Measurements from ENCODE around the gene KCNJ6.

KCNJ6 gene

DNA sequence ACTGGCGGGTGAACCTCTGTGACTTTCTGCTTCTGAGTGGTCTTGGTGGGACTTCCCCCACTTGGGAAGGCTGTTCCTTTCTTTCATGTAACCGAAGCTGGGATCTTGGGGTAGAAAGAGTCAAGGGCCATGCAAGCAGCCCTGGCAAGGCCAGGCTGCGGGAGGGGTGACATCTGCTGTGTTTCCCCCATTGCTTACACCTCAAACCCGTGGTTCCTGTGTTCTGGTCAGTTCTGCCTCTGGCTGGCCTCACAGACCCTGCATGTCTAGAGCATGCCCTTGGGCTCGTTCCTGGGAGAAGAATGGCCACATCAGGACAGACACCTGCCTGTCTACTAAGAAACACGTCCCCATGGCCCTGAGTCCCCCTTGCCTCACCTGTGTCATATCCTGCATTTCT is 341.9 kb downstream of the KCNJ6 start:
- DNase-seq (ENCODE audit: low read depth, low spot score): no peak

DNA sequence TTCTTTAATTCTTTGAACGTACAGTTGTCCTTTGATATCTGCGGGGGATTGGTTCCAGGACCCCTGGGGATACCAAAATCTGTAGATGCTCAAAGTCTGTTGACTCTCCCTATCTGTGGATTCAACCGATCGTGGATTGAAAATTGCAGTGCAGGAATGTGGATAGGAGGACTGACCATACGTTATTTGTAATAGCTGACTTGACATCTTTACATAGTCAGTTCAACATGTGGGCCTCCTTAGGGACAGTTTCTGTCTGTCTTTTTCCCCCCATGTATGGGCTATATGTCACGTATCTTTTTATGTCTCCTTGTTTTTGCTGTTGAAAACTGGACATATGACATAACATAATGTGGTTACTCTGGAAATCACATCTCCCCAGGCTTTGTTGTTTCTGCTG is 344.8 kb downstream of the KCNJ6 start:
- no peak for DNase-seq (ENCODE audit: low read depth, low spot score)

DNA sequence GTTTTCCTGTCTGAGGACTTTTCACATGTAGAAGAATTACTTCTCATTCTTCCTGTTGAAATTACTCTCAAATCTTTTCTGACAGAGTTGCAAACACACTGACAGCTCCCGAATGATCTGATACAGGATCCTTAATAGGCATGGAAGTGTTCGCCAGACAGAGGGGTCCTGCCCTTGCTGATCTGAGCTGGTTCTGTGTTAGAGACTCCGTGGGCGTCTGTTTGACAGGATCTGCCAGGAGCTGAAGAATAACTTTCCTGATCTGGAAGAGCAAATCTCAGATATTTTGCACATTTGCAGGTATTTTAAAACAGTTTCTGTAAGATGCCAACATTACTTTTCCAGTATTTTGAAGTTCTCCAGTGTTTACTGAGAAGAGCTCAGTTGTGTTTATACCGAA is 347.3 kb downstream of the KCNJ6 start:
- no peak for DNase-seq (ENCODE audit: low read depth, low spot score)

DNA sequence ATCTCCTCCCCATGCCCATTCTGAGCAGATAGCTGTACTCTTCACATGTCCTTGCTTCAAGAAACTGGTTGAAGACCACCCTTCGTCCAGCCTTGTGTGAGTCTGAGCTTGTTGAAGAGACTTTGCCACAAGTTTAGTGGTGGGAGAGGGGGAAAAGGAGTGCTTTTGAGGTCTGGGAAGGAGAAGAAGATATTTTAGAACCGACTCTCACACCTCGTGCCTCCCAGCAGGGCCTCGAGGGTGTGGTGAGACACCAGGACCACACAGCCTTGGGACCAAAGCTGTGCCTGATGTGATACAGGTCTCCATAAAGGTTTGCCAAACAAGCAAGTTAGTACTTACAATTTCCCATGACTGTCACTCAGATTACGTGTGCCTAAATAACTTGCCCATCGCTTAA is 347.8 kb downstream of the KCNJ6 start:
- DNase-seq (ENCODE audit: low read depth, low spot score): no peak

DNA sequence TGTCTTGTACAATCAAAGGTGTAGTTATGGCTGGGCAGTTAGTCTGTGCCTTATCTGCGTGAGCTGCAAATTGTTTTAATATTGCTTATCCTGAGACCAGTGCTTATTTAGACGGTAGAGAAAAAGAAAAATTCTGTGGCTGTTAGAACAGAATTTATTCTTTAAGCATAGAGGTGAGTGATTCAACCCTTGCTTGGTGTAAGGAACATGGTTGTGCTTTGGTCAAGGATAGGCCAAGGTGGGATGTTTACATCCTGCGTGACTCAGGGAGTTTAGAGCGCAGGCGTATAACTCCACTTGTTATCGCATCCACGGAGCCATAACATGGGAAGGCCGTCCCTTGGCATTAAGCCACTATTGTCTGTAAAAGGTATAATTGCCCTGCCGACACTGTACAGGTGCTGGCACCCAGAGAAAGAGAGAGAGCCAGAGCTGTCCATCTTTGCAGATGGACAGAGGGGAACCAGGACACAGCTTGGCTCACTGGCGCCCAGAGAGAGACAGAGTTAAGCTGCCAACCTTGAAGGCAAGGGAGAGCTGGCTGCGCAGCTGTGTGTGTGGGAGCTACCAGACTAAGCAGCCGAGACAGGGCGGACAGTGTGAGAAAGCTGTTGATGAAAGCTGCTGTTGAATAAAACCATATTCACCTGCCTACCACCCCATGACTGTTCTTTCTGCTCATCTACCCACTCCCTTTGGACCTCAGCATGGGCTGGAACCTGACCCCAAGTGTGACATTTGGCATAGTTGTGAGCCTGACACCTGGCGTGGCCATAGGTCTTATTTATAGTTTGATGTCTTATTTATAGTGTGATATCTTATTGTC is 349.3 kb downstream of the KCNJ6 start:
- DNase-seq (ENCODE audit: low read depth, low spot score): no peak

DNA sequence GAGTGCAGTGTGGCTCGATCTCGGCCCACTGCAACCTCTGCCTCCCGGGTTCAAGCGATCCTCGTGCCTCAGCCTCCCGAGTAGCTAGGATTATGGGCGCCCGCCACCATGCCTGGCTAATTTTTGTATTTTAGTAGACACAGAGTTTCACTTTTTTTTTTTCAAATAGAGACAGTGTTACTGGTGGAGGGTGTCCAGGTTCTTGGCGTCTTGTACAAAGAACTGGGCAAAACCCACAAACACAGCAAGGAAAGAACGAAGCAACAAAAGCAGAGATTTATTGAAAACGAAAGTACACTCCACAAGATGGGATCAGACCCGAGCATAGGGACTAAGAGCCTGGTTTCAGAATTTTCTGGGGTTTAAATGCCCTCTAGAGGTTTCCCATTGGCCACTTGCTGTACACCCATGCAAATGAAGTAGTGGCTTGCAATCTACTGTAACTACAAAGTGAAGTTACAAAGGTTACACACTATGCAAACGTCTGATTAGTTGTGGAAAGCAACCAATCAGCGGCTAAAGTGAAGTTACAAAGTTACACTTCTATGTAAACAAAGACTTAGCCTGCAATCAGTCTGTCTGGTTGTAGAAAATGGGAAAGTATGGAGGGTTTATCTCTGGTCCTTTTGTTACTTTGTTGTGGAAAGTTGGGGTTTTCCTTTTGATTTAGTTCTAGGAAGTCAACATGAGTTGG is 350.6 kb downstream of the KCNJ6 start:
- no peak for DNase-seq (ENCODE audit: low read depth, low spot score)

DNA sequence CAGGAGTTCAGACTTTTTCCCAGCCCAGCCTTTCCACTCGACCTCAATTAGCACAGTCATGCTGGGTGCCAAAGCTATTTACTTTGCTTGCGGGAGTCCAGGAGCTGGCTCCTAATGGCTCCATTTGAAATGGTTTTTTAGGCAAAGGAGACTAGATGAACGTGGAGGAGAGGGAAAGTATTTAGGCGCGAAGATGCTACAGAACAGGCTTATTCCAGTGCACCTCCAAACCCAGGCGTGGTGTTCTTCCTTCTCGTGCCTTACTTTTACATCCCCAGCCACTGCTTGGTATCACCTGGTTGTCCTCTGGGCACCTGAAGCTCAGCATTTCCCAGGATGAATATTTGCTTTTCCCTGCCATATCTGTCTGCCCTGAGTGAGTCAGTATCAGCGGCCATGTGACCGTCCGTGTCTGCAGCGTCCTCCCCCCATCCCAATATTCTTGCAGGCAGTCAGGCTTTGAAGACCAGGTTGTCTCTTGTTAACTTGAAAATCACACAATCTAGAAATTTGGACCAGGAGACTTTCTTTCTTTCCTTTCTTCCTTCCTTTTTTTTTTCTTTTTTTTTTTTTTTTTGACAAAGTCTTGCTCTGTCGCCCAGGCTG is 351.2 kb downstream of the KCNJ6 start:
- DNase-seq (ENCODE audit: low read depth, low spot score): peak; percentile 74

DNA sequence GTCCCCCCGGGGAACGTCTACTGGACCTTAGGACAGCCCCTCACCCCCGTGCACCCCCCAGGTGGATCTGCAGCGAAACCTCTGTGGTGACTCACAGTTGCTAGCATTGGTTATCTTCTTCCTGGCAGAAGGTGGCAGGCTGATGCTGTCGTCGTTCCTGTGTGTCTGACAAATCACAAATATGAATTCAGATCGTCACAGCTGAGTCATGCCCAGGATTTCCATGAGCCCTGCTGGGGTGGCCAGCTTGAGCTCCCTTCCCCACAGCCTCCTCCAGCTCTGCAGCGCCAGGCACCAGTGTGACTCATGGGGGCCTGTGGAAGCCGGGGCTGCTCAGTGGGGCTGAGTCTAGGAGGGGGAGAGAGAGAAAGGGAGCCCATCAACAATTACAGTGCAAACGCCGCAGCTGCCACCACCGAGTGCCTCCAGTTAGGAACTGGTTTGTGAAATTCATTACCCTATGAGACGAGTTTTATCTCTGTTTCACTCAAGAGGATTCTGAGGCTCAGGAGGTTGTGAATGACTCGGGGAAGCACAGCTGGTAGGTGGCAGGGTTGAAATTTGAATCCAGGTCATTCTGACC is 351.8 kb downstream of the KCNJ6 start:
- DNase-seq (ENCODE audit: low read depth, low spot score): peak; percentile 86

DNA sequence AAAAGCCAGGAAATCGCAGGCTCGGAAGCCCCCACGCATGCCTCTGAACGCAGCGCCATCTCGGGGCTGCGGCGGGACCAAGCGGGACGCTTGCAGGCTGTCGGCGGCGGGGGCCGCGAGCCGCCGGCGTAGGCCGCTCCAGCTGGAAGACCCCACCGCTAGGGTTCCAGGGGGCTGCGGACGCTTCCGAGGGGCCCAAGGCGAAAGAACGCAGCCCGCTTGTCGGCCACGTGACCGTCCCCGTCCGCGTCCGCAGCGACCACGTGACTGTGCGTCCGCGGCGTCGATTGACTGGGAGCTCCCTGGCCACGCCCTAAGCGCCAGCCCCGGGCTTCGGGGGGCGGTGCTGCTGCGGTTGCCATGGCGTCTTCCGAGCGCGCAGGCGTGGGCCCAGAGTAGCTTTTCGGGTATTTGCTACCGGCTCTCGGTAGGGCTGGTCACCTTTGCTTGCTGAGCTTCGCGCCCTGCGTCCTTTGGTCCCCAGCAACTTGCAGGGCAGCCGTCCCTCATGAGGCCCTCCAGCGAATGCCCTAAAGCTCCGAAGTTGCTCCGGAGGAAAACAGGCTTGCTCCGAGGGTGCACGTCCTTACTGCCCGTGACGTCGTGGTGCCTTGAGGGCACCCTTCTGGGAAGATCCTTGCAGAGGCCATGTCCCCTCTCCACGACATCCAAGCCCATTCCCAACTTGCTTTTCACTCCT is 352.5 kb downstream of the KCNJ6 start:
- peak; percentile 97 for DNase-seq (ENCODE audit: low read depth, low spot score)

DNA sequence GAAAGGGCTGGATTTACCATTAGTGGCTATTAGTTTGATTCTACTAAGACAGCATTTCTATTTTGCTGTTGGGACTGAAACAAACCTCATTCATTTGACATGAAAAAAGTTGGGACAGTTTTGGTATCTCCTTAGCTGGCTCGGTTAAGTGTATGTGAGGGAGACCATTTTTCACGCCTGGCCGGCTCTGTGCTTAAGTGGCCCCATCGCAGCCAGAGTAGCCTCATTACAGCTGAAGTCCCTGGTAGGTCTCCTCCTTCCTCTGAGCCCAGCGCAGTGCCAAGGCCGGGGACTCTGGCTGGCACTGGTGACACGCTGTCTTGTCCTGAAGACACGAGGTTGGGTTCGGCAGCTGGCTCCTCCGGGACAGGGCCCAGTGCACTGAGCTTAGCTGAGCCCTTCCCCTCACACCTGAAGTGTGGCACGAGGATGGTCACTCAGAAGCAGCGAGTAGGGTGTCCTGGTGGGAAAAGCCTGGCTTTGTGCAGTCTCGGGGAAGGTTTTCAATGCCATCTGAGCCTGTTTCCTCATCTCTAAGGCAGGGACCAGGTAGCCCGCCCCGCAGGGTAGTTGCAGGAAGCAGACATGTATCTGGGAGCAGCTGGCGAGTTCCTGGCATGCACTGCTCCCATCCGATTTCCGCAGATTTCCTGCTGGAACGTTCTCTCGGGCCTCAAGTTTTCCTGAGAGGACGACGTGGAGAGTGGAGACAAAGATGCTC is 353.2 kb downstream of the KCNJ6 start:
- no peak for DNase-seq (ENCODE audit: low read depth, low spot score)

DNA sequence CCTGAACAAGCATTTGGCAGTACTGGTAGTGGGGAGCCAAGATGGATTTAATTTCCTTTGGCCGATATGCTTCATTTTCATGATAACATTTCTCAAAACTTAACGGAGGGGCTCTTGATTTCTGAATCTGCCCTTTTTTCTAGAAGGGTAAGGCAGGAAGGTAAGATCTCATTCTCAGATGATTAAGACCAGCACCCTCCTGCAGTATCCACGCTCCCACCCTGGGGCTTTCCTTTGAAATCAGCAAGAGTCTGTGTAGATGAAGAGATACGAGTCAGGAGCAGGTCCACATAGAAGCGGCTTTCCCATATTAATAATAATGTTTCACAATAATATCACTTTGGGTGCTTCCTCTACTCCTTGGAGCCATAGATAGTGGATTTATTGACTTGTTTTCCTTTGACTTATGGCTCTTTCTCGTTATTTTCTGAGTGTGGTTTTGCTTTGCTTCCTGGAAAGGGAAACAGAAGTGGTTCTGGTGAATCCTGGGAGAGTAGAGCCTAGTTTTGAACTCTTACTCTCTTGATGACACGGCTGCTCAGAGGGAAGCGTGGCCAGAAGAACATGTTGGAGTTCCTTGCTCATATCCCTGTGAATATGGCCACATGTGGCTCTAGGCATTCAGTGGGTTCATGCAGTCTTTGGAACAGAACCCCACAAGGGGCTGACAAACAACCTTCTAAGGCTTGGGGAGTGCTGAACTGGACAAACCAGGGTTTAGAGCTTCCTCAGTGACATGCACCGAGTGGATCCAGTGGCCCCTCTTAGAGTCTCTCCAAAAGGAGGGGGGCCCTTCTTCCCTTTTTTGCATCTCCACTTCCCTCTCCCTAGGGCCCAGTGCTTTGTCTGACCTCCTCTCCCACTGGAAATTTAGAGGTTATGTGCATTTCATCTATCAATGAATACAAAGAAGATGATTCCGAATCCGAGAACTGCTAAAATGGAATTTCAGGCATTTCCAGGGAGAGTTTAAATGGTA is 354.0 kb downstream of the KCNJ6 start:
- no peak for DNase-seq (ENCODE audit: low read depth, low spot score)

DNA sequence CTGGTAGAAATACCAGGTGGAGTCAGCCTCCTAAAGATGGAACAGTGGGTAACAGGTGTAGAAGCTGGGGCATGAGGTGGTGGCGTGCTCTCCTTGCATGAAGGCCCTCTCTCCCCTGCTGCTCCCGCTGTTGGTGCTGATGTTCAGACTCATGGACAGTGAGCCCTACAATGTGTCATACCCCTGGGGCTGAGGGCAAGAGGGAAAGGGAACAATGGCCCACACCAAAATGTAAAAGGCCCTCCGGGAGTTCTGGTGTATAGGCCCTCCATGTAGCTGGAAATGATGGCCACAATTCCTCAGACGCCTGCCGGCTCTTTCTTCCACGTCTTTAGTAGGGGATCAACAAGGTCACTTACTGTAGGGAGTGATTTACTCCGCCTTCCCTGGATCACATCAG is 354.8 kb downstream of the KCNJ6 start:
- no peak for DNase-seq (ENCODE audit: low read depth, low spot score)

DNA sequence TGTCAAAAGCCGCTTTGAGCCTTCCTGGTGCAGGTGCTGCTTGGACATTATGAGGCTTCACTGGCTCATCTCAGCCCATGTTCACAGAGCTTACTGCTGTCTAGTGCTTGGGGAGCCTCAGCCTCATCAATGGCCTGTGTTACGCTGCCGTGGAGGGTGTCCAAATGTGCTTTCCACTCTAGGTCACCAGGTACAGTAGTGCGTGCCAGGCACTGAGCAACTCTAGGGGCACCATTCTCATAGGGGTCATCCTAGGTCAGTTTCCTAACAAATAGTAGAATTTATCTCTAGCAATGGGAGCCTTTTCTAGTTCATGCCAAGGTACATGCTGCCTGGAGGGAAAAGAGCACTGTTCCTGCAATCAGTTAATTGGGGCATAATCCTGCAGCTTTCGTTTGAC is 355.9 kb downstream of the KCNJ6 start:
- DNase-seq (ENCODE audit: low read depth, low spot score): no peak

DNA sequence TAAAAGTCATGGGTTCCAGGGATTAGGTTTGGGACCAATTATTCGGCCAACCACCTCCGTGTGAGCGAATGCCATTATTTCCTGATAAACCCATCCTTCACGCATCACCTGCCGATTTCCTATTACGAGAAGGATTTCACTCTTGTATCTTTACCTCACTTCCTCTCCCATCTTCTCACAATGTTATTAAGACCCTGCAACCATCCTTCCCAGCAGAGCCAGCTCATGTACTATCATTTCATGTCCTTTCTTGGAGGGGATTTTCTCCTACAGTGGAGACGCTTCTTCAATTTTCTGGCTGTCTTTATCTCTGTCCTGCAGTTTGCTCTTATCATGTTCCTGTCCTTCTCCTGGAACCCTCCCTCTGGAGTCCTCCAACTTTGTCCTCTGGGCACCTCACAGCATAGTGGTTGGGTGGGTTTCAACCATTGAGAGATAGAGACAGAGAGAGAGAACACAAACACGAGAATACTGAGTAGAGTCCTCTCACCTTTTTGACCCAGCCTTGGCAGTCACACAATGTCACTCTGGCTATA is 357.5 kb downstream of the KCNJ6 start:
- DNase-seq (ENCODE audit: low read depth, low spot score): no peak
